Measurements from ENCODE around the gene KDM2B. TPM values are rescaled to one million over a fixed set of nuclear protein-coding genes. Genes with fewer than 3 reads are reported as not detected.

The KDM2B gene
- total RNA-seq, 1 experiment from 2014 or later = 15.5 TPM

- no peak overlapping the region for H3K27ac Mint-ChIP-seq (ENCODE audit: low read depth, unreplicated experiment)
- ChIA-PET POLR2A (no interaction called here), CTCF (no interaction called here)
- no peaks in the 10 kb centered on the region for H3K36me3 Mint-ChIP-seq (ENCODE audit: insufficient read depth, unreplicated experiment)
- H3K4me3 Mint-ChIP-seq (ENCODE audit: unreplicated experiment) = no peak overlapping the region
- intact Hi-C loops (cut with micrococcal nuclease) = no loop called here
- TF ChIP-seq, protein P1, sequence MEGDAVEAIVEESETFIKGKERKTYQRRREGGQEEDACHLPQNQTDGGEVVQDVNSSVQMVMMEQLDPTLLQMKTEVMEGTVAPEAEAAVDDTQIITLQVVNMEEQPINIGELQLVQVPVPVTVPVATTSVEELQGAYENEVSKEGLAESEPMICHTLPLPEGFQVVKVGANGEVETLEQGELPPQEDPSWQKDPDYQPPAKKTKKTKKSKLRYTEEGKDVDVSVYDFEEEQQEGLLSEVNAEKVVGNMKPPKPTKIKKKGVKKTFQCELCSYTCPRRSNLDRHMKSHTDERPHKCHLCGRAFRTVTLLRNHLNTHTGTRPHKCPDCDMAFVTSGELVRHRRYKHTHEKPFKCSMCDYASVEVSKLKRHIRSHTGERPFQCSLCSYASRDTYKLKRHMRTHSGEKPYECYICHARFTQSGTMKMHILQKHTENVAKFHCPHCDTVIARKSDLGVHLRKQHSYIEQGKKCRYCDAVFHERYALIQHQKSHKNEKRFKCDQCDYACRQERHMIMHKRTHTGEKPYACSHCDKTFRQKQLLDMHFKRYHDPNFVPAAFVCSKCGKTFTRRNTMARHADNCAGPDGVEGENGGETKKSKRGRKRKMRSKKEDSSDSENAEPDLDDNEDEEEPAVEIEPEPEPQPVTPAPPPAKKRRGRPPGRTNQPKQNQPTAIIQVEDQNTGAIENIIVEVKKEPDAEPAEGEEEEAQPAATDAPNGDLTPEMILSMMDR (IDR thresholded peaks at IDR 0.05; ENCODE audit: unreplicated experiment) = no peak
- H3K9me3 Mint-ChIP-seq (ENCODE audit: unreplicated experiment) = no peaks in the 10 kb centered on the region
- H3K4me1 Mint-ChIP-seq (ENCODE audit: insufficient read depth, unreplicated experiment) = no peaks in the 10 kb centered on the region
- no peak for DNase-seq (ENCODE audit: unreplicated experiment)
- H3K27me3 Mint-ChIP-seq (ENCODE audit: insufficient read depth, unreplicated experiment) = no peaks in the 10 kb centered on the region
- BruUV-seq (replicated peaks) = no TSS peak
These were observed 57.1 kb downstream of the KDM2B start for GRCh38 chr12:121523741-121524140.

GRCh38 chr12:121522971-121523370 lies 57.9 kb downstream of the KDM2B start:
- H3K9me3 Mint-ChIP-seq (ENCODE audit: unreplicated experiment) = no peaks in the 10 kb centered on the region
- intact Hi-C loops (cut with micrococcal nuclease) = no loop called here
- no peak for DNase-seq (ENCODE audit: unreplicated experiment)
- ChIA-PET CTCF (no interaction called here), POLR2A (no interaction called here)
- H3K27ac Mint-ChIP-seq (ENCODE audit: low read depth, unreplicated experiment) = no peak overlapping the region
- TF ChIP-seq, protein P1 (IDR thresholded peaks at IDR 0.05; ENCODE audit: unreplicated experiment) = no peak
- H3K4me3 Mint-ChIP-seq (ENCODE audit: unreplicated experiment) = no peak overlapping the region
- no peaks in the 10 kb centered on the region for H3K36me3 Mint-ChIP-seq (ENCODE audit: insufficient read depth, unreplicated experiment)
- no peaks in the 10 kb centered on the region for H3K4me1 Mint-ChIP-seq (ENCODE audit: insufficient read depth, unreplicated experiment)
- no TSS peak for BruUV-seq (replicated peaks)
- no peaks in the 10 kb centered on the region for H3K27me3 Mint-ChIP-seq (ENCODE audit: insufficient read depth, unreplicated experiment)

DNA sequence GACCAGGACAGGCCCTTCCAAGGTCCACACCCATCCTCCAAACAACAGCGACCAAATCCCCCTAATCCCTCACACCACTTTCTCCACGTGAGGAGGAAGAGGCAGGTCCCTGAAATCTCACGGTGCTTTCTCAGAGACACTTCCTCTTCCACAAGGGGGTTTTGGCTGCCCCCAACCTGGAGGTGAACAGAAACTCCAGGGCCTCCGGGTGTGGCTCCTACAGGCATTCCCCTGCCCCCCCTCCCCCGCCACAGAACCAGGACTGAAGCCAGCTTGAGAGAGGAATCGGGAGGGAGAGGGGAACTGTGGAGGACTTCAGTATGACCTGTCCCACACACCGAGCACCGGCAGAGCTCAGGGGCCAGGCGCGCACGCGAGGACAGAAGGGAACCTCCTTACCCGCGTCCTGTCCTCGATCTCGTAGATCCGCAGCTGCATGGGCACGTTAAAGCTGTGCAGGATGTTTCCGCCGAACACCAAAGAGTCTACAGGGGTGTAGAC lies 60.2 kb downstream of the KDM2B start:
- no peak for DNase-seq (ENCODE audit: unreplicated experiment)
- no peaks in the 10 kb centered on the region for H3K9me3 Mint-ChIP-seq (ENCODE audit: unreplicated experiment)
- no peak overlapping the region for H3K4me3 Mint-ChIP-seq (ENCODE audit: unreplicated experiment)
- BruUV-seq (replicated peaks) = no TSS peak
- intact Hi-C loops (cut with micrococcal nuclease) = no loop called here
- no peaks in the 10 kb centered on the region for H3K36me3 Mint-ChIP-seq (ENCODE audit: insufficient read depth, unreplicated experiment)
- H3K4me1 Mint-ChIP-seq (ENCODE audit: insufficient read depth, unreplicated experiment) = no peaks in the 10 kb centered on the region
- POLR2A ChIA-PET = no interaction called here
- no peak overlapping the region for H3K27ac Mint-ChIP-seq (ENCODE audit: low read depth, unreplicated experiment)
- H3K27me3 Mint-ChIP-seq (ENCODE audit: insufficient read depth, unreplicated experiment) = no peaks in the 10 kb centered on the region
- TF ChIP-seq, protein P1 (IDR thresholded peaks at IDR 0.05; ENCODE audit: unreplicated experiment) = no peak
- CTCF ChIA-PET = interaction anchor here (1.2 kb wide), 1 partner anchor 9 kb away, joined by 3 read pairs; no protein-coding TSS in a partner anchor

GRCh38 chr12:121520119-121520518 lies 60.7 kb downstream of the KDM2B start:
- CTCF ChIA-PET = interaction anchor here (1.2 kb wide), 1 partner anchor 10 kb away, joined by 3 read pairs; no protein-coding TSS in a partner anchor
- intact Hi-C loops (cut with micrococcal nuclease) = no loop called here
- Mint-ChIP-seq H3K27ac (ENCODE audit: low read depth, unreplicated experiment) (no peak overlapping the region), H3K27me3 (ENCODE audit: insufficient read depth, unreplicated experiment) (no peaks in the 10 kb centered on the region), H3K4me3 (ENCODE audit: unreplicated experiment) (no peak overlapping the region), H3K9me3 (ENCODE audit: unreplicated experiment) (no peaks in the 10 kb centered on the region), H3K4me1 (ENCODE audit: insufficient read depth, unreplicated experiment) (no peaks in the 10 kb centered on the region), H3K36me3 (ENCODE audit: insufficient read depth, unreplicated experiment) (no peaks in the 10 kb centered on the region)
- POLR2A ChIA-PET = no interaction called here
- no peak for DNase-seq (ENCODE audit: unreplicated experiment)
- TF ChIP-seq, protein P1 (IDR thresholded peaks at IDR 0.05; ENCODE audit: unreplicated experiment) = no peak
- no TSS peak for BruUV-seq (replicated peaks)
